GM12874 (cell line): ENCODE results near the gene HIF1A.

Experiments used
- TF ChIP-seq, protein P1 (sequence below): IDR thresholded peaks from 2 replicates; pipeline ENCODE4 v1.5.1; 2011; ENCODE audit warnings: low read depth, mild to moderate bottlenecking, control low read depth, low read length, moderate library complexity; ENCODE audit not compliant: insufficient read depth

Gene HIF1A

DNA sequence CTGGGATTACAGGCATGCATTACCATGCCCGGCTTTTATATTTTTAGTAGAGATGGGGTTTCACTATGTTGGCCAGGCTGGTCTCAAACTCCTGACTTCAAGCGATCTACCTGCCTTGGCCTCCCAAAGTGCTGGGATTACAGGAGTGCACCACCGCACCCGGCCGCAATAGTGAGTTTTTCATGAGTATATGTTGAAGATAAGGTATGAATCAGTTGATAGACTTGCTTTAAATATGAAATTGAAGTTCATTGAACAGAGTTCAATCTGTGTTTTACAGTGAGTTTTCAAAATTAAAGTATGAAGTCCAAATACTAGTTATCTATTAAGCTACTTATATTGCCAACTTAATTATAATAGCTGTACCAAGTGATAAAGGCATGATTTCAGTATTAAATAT lies 102.0 kb downstream of the HIF1A start:
- TF ChIP-seq, protein P1, sequence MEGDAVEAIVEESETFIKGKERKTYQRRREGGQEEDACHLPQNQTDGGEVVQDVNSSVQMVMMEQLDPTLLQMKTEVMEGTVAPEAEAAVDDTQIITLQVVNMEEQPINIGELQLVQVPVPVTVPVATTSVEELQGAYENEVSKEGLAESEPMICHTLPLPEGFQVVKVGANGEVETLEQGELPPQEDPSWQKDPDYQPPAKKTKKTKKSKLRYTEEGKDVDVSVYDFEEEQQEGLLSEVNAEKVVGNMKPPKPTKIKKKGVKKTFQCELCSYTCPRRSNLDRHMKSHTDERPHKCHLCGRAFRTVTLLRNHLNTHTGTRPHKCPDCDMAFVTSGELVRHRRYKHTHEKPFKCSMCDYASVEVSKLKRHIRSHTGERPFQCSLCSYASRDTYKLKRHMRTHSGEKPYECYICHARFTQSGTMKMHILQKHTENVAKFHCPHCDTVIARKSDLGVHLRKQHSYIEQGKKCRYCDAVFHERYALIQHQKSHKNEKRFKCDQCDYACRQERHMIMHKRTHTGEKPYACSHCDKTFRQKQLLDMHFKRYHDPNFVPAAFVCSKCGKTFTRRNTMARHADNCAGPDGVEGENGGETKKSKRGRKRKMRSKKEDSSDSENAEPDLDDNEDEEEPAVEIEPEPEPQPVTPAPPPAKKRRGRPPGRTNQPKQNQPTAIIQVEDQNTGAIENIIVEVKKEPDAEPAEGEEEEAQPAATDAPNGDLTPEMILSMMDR = no peak
